Right lobe of liver (tissue), 6 donors: ENCODE results near the gene MEMO1. TPM values are rescaled to one million over a fixed set of nuclear protein-coding genes. Genes with fewer than 3 reads are reported as not detected.

Experiments used
- ATAC-seq, 4 donors: fragments of 200-7000 bp; cut with Tn5 transposase; one replicate each; pipeline ENCODE4 v1.9.1; 2020; ENCODE audit warnings: mild to moderate bottlenecking in 4 of 4, moderate library complexity in 4 of 4
- DNase-seq, 3 donors: peaks; one replicate each; pipeline ENCODE4 v3.0.0-alpha.2; 2020
- H3K27ac ChIP-seq, 3 donors: fragments of 200-600 bp; one replicate each; pipeline ENCODE4 v1.8.0; 2022
- H3K27me3 ChIP-seq, 2 donors: fragments of 200-600 bp; one replicate each; pipeline ENCODE4 v1.8.0; 2022
- H3K36me3 ChIP-seq, 4 donors: fragments of 200-600 bp; sonication (generic) in 1 of 4; one replicate each; pipeline versions ENCODE4 v1.5.1 to v1.8.0; 2017 to 2022; ENCODE audit warnings: control low read depth in 1 of 4
- H3K4me1 ChIP-seq, 4 donors: fragments of 200-600 bp; sonication (generic) in 1 of 4; one replicate each; pipeline versions ENCODE4 v1.5.1 to v1.8.0; 2017 to 2022; ENCODE audit warnings: control low read depth in 1 of 4
- H3K4me3 ChIP-seq, 3 donors: fragments of 200-600 bp; one replicate each; pipeline ENCODE4 v1.8.0; 2022
- H3K9me3 ChIP-seq, 4 donors: fragments of 200-600 bp; sonication (generic) in 1 of 4; one replicate each; pipeline versions ENCODE4 v1.5.1 to v1.8.0; 2017 to 2022; ENCODE audit warnings: control low read depth in 1 of 4
- CTCF ChIP-seq, 4 donors: fragments of 200-600 bp in 3 of 4; fragments of 450-650 bp in 1 of 4; IDR thresholded peaks; one replicate each; pipeline versions ENCODE4 v1.5.1 to v1.8.0; 2016 to 2022; ENCODE audit warnings: antibody characterized with exemption in 4 of 4, mild to moderate bottlenecking in 2 of 4
- POLR2A ChIP-seq: fragments of 450-650 bp; IDR thresholded peaks from one replicate; pipeline ENCODE4 v1.6.1; 2017; ENCODE audit warnings: antibody characterized with exemption, mild to moderate bottlenecking
- WGBS: methylation state at CpG from one replicate; pipeline ENCODE4 v1.1.6; 2018; ENCODE audit warnings: low coverage, low lambda C conversion rate; ENCODE audit not compliant: insufficient coverage; ENCODE audit errors: missing lambda C conversion rate; 5-methylcytosine and 5-hydroxymethylcytosine counted together
- intact Hi-C, 2 donors: fragments of 100-400 bp; cut with DNase I; formaldehyde crosslinking; loops; one replicate each; pipeline versions ENCODE4 v1.11.2 to v1.14.1; 2022
- total RNA-seq, 6 experiments: library from RNA; depleted of rRNA in 2 of 6; stranded (reverse); fragments of >200 nt in 2 of 6; fragmentation: NEBNext Ultra II Directional in 3 of 6; extraction: Animal tissue kit (Norgen Biotek cat#: 25700) in 3 of 6; gene quantifications; one replicate each; pipeline versions ENCODE4 v1.1.0 to v1.2.4, GENCODE V29; 2016 to 2023
- donor health status: DM: no; HTN: yes; CAD: no.
- donor health status: DM: no; HTN: no; CAD: no.
- donor health status: DM: no; HTN: no; CAD: no.
- donor health status: DM: no; HTN: yes; CAD: no.
- donor health status: DM: no; HTN: yes; CAD: no.

MEMO1 gene
- total RNA-seq, 6 experiments from 2014 or later, result 19.6 to 28.0 (median 23.2) TPM

- Histone ChIP-seq H3K9me3 (no peaks in the 10 kb centered on the region), H3K4me3 (no peak overlapping the region), H3K27me3 (no peaks in the 10 kb centered on the region), H3K36me3 (no peaks in the 10 kb centered on the region), H3K27ac (no peak overlapping the region), H3K4me1 (no peaks in the 10 kb centered on the region)
- WGBS, result 83% methylated on average over 4 of the region's 4 CpGs
- ATAC-seq (no peak), DNase-seq (no peak)
- intact Hi-C loops, result no loop called here
- TF ChIP-seq POLR2A, result no peak
- TF ChIP-seq CTCF (IDR thresholded peaks at IDR 0.05), result no peak
These were observed 12.0 kb downstream of the MEMO1 start for GRCh38 chr2:31998731-31999383.

GRCh38 chr2:31997653-31998052 is 13.2 kb downstream of the MEMO1 start:
- DNase-seq, result no peak
- H3K27ac ChIP-seq, result no peak overlapping the region
- TF ChIP-seq POLR2A (no peak), CTCF (IDR thresholded peaks at IDR 0.05) (no peak)
- WGBS, result 59% methylated on average over 3 of the region's 3 CpGs
- H3K27me3 ChIP-seq, result no peaks in the 10 kb centered on the region
- intact Hi-C loops, result no loop called here
- peaks cover 0 to 11% (median 0%) of the 10 kb centered on the region in 4 donors for H3K4me1 ChIP-seq
- no peaks in the 10 kb centered on the region for H3K9me3 ChIP-seq
- H3K4me3 ChIP-seq, result no peak overlapping the region
- ATAC-seq, result no peak
- H3K36me3 ChIP-seq, result no peaks in the 10 kb centered on the region

- H3K4me1 ChIP-seq, result peaks cover 0 to 16% (median 5%) of the 10 kb centered on the region in 4 donors
- no peaks in the 10 kb centered on the region for H3K27me3 ChIP-seq
- no peak overlapping the region for H3K4me3 ChIP-seq
- intact Hi-C loops, result no loop called here
- no peaks in the 10 kb centered on the region for H3K36me3 ChIP-seq
- no peak overlapping the region for H3K27ac ChIP-seq
- DNase-seq (no peak), ATAC-seq (no peak)
- WGBS, result 95% methylated on average over 4 of the region's 6 CpGs
- TF ChIP-seq POLR2A, result no peak
- TF ChIP-seq CTCF (IDR thresholded peaks at IDR 0.05), result no peak
- H3K9me3 ChIP-seq, result no peaks in the 10 kb centered on the region
These were observed 14.1 kb downstream of the MEMO1 start for GRCh38 chr2:31996571-31997150.

GRCh38 chr2:31992934-31993333 is 17.9 kb downstream of the MEMO1 start:
- Histone ChIP-seq H3K27ac (no peak overlapping the region), H3K4me1 (peaks cover 0 to 16% (median 5%) of the 10 kb centered on the region in 4 donors), H3K9me3 (no peaks in the 10 kb centered on the region), H3K27me3 (no peaks in the 10 kb centered on the region), H3K4me3 (no peak overlapping the region), H3K36me3 (no peaks in the 10 kb centered on the region)
- TF ChIP-seq POLR2A, result no peak
- TF ChIP-seq CTCF (IDR thresholded peaks at IDR 0.05), result no peak
- DNase-seq (no peak), ATAC-seq (no peak)
- 47% methylated on average over 4 of the region's 4 CpGs for WGBS
- intact Hi-C loops, result no loop called here
